HS-27A (cell line): ENCODE results near the gene HIPK2.
A peak's percentile ranks its signal among the peaks of the same experiment; 100 is the strongest.

Experiments used
- DNase-seq: peaks from one replicate; pipeline ENCODE4 v3.0.0-alpha.2; 2012; ENCODE audit warnings: low read depth, missing footprints

The HIPK2 gene

DNA sequence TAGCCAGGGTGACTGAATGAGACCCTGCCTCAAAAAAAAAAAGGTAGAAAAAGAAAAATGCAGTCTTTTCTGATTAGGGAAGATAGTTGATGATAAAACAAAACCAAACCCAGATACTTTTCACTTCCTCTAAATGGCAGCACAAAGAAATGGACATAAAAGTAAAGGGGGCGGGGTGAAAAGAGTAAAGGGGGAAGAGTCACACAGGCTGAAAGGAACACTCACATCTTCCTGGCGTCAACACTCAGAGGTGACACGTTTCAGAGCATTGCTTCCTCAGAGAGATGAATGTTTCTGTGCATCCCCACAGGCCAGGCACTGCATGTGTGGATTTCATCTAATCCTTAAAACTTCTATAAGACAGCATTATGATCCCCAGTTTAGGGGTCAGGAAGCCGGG, 81.2 kb downstream of the HIPK2 start:
- no peak for DNase-seq

DNA sequence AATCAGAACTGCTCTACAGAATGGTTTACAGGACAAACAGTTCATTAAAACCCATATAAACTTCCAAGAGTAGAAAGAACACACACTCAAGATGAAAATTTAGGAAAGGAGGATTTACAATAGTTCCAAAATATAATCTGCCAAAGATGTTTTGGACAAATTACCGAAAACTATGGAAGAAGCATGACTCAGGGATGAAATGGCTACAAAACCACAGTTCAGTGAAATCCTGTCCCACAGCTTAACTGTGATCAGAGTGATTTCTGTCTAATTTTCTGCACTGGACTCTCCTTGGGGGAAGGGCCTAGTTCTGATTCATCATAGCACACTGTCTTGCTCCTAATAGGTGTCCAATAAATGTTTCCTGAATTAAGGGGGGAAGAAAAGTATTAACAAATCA, 82.2 kb downstream of the HIPK2 start:
- DNase-seq = no peak

DNA sequence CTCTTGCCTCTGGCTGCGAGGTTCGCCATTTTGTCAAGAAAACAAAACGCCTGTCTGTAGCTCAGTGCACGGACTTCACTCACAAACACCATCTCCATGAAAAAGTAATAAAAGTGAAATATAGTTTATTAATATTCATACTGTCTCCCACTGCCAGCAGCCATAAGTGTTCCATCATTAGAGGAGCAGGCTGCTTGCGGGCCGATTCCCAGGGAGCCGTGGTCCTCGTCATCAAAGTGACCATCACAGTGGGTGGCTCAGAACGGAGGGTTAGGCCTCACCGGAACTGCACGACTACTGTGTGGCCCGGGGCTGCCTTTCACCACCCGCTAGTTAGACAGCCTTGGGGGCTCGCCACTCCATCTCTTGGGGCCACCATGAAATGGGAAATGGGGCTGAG, 82.7 kb downstream of the HIPK2 start:
- no peak for DNase-seq

DNA sequence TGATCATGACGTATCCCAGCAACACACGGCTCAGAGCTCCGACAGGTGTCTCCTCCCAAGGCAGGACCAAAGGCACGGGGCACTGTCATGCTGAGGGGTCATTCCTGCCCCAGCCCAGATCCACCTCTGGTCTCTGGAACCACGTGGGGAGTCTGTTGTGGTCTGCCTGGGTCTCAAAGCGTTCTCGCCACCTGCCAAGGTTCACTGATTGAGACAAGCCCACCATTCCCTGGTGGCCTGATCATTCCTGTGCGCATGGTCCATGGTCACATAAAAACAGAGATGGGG, 83.5 kb downstream of the HIPK2 start:
- no peak for DNase-seq

DNA sequence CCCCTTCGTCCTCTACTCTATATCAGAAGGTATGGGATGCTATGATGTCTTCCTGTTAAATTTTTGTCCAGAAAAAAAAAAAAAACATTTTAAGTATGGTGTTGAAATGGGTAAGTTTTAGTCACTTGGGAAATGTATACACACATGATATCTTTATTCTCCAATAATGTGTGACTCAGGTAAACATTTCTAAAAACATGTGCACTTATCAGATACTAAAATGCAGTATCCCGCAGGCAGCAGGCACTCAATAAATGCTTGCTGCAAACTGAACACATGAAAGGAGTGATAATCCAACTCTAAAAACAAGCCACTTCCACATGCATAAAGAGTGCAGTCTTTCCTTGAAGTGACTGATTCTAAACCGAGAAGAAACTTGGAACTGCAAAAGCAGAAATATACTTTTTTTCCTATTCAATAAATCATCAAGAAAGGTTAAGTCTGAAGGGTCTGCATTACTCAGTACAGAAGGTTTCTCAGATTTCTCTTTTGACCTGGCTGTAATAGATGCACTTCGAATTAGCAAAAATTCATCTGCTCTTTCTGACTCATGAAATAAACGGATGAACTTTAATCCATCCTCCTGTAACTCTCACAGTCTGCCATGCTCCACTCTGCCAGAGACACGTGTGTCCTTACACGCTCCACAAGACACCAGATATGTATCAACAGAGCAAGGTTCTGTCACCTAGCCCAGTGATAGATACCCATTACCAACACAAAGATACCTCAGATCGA, 84.0 kb downstream of the HIPK2 start:
- DNase-seq = no peak

DNA sequence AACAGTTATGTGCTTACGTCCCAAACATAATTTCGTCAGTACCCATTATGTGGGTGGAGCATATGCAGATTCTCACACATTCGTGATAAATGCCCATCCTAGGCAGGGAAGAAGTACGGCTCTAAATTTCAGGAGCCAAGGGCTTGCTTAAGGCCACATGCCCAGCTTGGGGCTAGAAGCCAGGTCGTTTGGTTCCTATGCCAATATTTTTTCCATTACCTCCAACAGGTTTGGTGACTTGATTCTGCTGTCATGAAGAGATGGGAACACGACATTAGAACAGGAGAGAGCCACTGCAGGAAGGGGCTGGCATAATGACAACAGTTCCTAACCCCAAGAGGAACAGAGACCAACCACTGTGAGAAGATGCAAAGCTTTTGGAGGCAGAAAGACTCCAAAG, 85.1 kb downstream of the HIPK2 start:
- DNase-seq = no peak

DNA sequence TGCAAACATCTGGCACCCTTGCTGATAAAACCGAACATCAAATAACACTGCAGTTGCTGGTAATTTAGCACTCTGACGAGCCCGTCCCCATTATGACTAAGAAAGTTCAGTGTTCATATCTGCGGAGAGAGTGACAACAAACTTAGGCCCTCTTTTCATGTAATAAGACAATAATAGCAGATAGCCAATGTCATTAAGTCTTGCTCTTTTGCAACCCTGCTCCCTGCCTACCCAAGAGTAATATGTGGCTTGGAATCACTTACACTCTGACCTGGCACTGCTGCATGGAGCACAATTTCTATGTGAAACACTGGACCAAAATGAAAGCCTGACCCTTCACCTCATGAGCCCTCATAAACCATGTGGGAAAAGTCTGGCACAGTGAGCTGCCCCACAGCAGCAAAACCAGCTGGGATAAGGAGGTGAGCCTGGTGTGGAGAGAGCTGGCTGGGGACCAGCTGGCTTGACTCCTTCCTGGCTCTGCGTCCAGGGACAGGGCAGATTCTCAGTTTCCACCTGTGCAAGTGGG, 86.5 kb downstream of the HIPK2 start:
- no peak for DNase-seq

DNA sequence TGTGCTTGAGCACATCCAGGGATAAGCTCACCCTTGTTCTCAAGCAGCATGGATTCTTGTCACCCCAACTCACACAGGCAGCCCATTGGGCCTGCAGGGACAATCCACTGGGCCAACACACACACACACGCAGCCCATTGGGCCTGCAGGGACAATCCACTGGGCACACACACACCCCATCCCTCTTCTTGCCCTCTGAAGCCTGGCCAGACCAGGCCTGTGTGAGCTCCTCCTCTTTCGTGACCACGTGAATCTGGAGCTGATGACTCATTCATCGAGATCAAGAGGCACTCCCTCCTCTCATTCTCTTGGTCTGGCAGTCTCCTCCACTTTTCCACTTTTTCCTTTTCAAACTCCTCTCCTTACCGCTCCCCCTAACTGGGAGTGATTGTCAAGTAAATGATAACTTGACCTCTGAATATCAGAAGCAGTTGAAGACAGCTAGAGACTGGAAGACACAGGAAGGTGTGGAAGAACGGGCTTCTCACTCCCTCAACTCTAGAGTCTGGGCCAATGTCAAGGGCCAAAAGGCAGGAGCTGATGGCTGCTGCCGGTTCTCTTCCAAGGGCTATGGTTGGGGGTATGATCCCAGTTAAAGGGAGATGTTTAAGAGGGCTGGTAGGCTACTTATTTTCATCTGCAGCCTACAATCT, 89.7 kb downstream of the HIPK2 start:
- DNase-seq = no peak

DNA sequence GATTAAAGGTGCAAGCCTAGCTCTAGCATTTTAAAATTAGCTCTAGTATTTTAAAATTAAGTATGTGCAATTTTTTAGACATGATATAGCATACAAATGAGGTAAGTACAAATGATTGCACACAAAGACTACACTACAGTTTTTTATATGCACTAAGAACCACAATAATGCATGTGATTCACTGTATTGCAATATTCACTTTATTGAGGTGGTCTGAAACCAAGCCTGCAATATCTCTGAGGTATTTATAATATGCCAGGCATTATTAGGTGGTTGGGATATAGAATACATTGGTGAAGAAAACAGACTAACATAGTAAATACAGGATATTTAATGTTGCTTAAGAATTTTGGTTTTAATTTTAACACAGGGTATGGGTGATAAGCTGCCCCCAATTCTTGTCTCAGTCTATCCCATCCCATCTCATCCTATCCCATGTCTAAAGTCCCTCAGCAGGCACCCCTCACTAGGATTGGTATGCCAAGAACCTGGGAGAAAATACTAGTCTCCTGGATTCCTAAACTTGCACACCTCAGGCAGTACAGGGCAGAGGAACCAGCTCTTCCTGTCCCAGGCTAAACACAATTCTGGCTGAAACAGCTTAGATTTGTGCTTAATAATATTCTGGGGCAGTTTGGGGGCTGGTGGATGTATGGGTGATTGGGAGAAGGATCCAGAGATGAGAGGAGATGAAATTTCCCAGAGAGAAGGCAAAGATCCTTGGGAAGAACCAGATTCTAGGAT, 90.4 kb downstream of the HIPK2 start:
- DNase-seq = no peak

DNA sequence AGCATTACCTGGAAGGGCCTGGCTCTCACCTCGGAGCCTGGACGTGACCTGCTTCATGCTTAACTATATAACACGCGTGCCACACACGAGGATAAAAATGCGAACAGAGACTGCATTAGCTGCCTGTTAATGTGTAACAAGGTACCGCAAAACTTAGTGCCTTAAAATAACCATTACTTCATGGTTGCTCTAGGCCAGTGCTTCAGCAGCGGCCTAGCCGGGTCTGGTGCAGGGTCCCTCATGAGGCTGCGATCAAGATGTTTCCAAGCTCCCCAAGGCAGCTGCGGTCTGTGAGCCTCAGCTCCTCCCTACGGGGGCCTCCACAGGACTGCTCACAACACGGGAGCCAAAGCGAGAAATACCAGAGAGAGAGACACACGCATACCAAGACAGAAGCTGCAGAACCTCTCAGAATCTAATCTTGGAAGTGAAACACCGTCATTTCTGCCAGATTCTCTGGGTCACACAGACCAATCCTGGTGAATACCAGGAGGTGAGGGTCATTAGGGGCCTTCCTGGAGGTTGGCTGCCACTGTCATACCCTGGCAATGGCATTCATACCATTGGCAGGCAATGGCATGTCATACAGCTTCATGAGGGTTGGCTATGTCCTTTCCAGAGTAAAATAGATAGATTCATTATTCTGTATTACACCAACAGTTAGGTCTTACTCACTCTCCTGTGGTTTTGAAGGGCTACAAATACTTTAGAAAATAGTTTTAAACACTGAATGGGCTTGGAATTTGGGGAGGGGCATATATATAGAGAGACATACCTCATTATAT, 94.5 kb downstream of the HIPK2 start:
- DNase-seq = peak; percentile 23

DNA sequence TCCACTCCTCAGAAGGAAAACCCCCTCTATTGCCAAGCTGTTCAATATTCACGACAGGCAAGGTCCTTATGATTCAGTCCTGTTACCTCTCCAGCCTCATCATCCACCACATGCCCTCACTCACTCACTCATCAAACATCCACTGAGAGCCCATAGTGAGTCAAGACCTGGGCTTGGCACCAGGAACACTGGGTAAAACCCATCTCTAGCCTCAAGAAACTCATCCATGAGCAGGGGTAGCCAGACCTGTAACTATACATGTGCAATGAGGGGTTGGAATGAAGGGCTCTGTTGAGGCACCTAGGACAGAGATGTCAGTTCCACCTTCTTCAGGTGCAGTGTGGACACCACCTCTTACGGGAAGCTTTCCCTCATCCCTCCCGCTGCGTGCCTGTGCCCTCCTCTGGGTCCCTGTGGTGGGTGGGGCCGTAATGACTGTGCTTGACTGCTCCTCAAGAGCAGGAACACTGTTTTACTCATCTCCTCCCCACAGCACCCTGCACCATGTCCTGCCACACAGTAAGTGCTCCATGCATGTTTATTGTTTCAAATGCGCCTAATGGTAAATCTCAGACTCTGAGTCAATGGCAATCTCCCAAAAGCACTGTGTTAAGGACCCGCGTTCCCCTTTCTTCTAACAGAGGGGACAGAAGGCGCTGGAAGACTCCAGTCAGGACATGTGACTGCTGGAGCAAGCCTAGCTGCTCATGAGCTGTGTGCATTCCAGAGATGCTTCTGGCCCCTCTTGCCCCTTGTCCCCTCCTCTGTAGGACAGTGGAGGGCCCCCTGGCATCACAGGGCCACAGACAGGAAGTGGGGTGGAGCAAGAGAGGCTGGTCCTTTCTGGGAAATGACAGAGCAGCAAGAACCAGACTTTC, 95.4 kb downstream of the HIPK2 start:
- peak; percentile 59 for DNase-seq

DNA sequence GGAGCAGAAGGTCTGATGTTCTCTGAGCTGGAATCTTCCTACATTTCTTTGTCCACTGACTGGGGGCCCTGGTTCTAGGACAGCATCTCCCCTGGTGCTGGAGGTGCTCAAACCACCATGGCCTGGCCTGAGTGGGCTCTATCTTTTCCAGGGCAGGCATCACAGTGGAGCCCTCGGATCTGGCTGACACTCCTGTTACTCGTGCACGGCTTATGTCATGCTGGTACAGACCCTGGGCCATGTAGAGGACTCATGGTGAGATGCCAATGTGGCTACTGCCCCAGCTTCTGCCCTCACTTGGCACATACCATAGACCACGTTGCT, 96.0 kb downstream of the HIPK2 start:
- DNase-seq = no peak

DNA sequence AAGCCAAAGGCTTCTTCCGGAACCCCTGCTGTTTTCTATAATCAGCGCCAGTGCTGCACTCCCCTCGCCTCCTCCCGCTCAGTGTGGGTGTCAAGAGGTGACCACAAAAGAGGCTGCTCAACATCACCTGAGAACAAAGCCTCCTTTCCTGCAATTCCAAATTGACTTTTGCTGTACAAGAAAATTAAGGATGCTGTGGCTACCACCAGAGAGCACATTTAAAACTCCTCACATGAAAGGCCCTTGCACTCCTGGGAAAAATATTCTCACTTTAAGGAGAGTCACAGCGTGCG, 96.4 kb downstream of the HIPK2 start:
- no peak for DNase-seq

DNA sequence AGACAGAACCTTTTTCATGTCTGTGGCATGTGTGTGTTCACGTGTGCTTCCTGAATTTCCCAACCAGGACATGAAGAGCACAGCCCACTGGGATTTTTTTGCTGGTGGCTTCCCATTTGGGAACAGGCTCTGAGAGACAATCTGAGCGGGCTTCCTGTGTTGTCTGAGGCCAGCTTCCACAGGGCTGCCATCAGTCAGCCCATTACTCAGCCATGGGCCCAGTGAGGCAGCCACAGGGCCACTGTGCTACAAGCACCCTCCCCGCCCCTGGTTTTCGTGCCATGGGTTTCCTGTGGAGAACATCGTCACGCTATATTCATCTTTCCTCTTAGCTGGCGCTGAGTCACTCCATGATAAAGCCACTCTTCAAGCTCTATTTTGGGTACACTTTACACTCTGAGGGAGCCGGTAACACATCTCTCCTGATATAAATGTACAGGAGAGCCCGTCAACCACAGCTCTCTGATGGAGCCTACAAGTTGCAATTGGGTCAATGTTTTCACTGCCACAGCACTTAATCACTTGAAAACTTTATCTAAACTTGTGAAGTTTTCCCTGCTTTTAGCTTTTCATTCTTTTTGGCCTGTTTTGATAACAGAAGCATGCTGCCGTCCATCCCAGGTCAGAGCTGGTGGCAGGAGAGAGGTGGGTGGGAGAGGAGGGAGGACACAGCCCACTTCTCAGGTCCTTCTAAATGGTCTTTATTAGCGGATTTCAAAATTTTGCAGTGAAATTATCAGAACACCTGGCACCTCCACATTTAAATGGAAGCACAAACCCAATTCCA, 96.9 kb downstream of the HIPK2 start:
- peak; percentile 81 for DNase-seq

DNA sequence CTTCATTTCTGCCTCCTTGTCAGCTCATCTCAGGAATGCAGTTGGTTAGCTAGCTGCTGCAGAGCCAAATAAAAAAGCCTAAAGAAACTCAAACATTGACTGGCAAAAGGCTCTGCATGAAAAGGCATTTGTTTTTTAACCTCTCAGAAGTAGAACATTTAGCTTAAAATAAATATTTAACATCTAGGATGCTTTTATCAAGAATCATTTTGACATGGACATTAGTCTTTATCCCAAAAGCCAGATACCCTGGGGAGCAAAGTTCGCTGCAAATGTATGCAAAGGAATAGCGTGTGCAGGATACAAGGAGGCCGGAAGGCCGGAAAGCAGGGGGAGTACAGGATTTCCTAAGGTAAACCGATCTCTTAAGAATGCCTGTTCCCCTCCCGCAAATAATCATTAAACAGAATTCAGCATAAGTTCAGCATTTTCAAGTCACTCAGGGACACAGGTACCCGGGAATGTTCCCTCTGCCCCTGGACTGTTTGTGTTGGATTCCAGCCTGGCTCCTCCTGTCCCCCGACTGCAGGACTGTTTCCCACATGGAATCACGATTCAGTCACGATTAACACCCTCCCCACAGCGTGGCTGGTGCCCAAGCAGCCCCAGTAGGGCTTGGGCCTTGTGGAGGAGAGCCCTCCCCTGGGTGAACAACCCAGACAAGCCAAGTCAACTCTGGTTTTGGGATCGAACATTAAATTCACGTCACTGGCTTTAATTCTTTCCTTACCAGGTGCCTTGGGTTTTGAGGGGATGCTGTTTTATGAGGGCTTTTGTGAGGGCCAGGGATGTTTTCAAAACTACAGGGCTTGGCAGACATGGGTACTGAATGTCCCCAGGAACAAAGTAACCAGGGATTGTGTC, 97.8 kb downstream of the HIPK2 start:
- no peak for DNase-seq

DNA sequence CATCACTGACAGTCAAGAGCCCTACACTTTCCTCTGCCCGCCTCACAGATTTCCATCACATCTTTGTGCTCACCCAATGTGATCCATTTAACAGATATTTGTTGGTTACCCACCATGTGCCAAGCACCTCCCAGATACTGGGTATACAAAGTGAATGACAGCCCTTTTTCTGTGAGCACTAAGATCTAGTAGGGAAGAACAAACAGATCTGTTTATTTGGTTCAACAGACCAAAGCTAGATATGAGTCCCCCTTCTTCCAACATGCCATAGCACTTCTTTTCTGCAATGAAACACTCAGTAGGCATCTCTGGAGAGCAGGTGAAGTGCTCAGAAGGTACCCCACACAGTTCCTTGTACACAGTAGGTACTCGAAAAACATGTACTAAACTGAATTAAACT, 101.4 kb downstream of the HIPK2 start:
- no peak for DNase-seq

DNA sequence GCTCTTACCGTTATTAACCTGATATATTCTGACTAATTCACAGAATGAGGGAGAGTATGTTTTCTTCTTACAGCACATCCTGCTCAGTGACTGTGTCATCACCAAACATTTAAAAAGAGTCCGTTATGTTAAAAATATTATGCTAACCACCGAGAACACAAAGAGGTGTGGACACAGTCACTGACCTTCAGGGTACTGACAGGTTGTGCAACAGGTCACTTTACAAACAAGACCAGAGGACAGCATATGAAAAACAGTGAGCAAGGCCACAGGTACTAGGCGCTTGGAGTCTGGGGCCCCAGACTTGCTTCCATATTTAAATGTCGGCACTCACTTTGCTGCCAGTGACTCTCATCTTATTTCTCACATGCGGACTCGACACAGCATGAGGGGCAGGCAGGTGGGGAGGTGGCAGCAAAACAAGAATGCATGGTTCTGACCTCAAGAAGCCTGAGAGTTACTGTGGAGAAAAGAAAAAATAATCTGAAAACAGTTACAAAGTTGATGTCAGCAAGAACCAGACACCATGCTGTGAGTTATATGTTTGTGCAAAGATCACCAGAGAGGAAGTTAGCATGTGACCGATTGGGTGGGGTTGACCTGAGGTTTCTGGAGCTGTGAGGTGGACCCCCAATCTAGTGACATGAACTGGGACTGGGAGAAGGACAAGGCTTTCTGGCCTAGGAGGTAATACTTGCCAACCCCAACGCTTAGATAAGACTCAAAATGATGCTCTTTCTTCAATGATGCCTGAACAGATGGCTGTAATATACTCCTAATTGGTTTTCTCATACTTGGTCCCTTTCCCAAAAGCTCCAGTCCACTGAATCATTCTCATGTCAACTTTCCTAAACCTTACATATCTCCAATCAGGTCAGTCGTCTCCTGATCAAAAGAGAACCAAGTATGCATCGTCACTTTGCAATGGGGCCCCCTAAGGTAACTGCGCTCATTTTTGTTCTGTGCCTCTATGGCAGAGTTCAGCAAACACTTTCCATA, 102.4 kb downstream of the HIPK2 start:
- no peak for DNase-seq

DNA sequence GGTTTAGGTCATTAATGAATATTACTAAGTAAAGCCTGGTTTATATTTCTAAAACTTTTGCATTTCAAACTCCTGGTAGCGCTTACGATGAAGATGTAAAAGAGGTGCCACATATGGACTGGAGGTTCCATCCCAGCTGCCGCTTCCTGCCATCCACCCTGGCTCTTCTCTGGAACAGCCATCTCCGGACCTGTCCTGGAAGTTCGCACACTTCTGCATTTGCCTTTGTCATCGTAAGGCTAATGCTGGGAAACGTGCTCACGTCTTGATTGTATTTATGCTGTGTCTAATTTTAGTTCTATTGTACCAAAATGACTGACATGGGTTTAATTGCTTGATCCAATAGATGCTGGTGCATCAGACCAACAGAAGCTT, 103.1 kb downstream of the HIPK2 start:
- no peak for DNase-seq

DNA sequence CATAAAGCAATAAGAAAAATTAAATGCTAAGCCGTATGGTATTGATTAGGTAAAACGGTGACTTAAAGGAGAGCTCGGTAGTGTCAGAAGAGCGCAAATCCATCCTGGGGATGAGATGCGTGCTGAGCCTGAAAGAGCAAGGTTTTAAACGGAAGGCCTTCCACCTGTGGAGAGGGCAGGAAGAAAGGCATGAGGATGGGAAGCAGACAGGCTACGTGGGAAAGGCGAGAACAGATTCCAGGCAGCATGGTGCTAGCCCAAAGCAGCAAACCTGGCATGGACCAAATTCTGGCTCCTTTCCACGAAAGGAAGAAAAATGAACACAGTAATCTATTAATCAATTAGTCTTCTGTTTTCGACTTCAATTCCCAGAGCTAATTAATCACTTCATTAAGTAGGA, 103.5 kb downstream of the HIPK2 start:
- no peak for DNase-seq
